Measurements from ENCODE around the gene PPP4R4. TPM values are rescaled to one million over a fixed set of nuclear protein-coding genes. Genes with fewer than 3 reads are reported as not detected.
"Not testable (repeated sequence)": the region's sequence is repeated elsewhere in the genome, so short reads cannot be mapped to it uniquely, and the experiment has no call there.

PPP4R4 gene
- total RNA-seq, 1 donor from 2014 or later = 14.0 TPM

GRCh38 chr14:94293578-94293924 is 119.4 kb downstream of the PPP4R4 start:
- H3K27me3 ChIP-seq (ENCODE audit: control insufficient read depth, insufficient read depth, low read length) = no peaks in the 10 kb centered on the region
- FAIRE-seq (no peak), DNase-seq (ENCODE audit: low read depth) (no peak)
- TF ChIP-seq CTCF (IDR thresholded peaks at IDR 0.05; ENCODE audit: insufficient read depth, low read length, severe bottlenecking) = no peak
- no peaks in the 10 kb centered on the region for H3K36me3 ChIP-seq (ENCODE audit: control insufficient read depth, insufficient read depth, low read length)
- no peak overlapping the region for H3K4me3 ChIP-seq (ENCODE audit: low read depth, low read length)

GRCh38 chr14:94295360-94296180 is 121.4 kb downstream of the PPP4R4 start:
- Histone ChIP-seq H3K27me3 (ENCODE audit: control insufficient read depth, insufficient read depth, low read length) (no peaks in the 10 kb centered on the region), H3K36me3 (ENCODE audit: control insufficient read depth, insufficient read depth, low read length) (no peaks in the 10 kb centered on the region), H3K4me3 (ENCODE audit: low read depth, low read length) (no peak overlapping the region)
- DNase-seq (ENCODE audit: low read depth) = no peak
- FAIRE-seq = peak; percentile 70
- TF ChIP-seq CTCF (IDR thresholded peaks at IDR 0.05; ENCODE audit: insufficient read depth, low read length, severe bottlenecking) = no peak

DNA sequence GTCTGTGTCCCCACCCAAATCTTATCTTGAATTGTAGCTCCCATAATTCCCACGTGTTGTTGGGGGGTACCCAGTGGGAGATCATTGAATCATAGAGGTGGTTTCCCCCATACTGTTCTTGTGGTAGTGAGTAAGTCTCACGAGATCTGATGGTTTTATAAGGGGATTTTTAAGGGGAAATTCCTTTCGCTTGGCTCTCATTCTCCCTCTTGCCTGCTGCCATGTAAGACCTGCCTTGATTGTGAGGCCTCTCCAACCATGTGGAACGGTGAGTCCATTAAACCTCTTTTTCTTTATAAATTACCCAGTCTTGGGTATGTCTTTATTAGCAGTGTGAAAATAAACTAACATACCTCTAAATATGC is 122.0 kb downstream of the PPP4R4 start:
- H3K36me3 ChIP-seq (ENCODE audit: control insufficient read depth, insufficient read depth, low read length); H3K27me3 ChIP-seq (ENCODE audit: control insufficient read depth, insufficient read depth, low read length); H3K4me3 ChIP-seq (ENCODE audit: low read depth, low read length); DNase-seq (ENCODE audit: low read depth); FAIRE-seq: not testable (repeated sequence)

GRCh38 chr14:94298130-94298529 is 124.0 kb downstream of the PPP4R4 start:
- no peak for DNase-seq (ENCODE audit: low read depth)
- FAIRE-seq = no peak
- H3K36me3 ChIP-seq (ENCODE audit: control insufficient read depth, insufficient read depth, low read length) = no peaks in the 10 kb centered on the region
- TF ChIP-seq CTCF (IDR thresholded peaks at IDR 0.05; ENCODE audit: insufficient read depth, low read length, severe bottlenecking) = no peak
- H3K4me3 ChIP-seq (ENCODE audit: low read depth, low read length) = no peak overlapping the region
- H3K27me3 ChIP-seq (ENCODE audit: control insufficient read depth, insufficient read depth, low read length) = no peaks in the 10 kb centered on the region

DNA sequence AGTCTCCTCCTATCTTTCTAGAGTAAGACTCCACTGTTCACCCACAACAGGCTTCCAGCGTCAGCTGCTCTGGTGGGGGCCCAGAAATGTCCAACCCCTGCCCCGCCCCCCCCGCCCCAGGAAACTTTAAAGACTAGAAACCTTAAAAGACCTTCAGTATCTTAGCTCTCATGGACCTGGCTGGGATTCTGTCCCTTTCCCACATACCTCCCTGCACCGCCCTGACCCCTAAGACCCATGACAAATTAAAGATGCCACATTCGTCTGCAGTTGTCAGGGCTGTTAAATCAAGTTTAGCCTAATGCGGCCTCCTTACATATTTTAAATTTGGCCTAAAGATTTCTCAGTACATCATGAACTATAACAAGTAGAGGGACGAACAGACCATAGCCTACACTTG is 129.0 kb downstream of the PPP4R4 start:
- TF ChIP-seq CTCF (IDR thresholded peaks at IDR 0.05; ENCODE audit: insufficient read depth, low read length, severe bottlenecking) = no peak
- no peak for FAIRE-seq
- Histone ChIP-seq H3K36me3 (ENCODE audit: control insufficient read depth, insufficient read depth, low read length) (no peaks in the 10 kb centered on the region), H3K27me3 (ENCODE audit: control insufficient read depth, insufficient read depth, low read length) (no peaks in the 10 kb centered on the region), H3K4me3 (ENCODE audit: low read depth, low read length) (no peak overlapping the region)
- no peak for DNase-seq (ENCODE audit: low read depth)

DNA sequence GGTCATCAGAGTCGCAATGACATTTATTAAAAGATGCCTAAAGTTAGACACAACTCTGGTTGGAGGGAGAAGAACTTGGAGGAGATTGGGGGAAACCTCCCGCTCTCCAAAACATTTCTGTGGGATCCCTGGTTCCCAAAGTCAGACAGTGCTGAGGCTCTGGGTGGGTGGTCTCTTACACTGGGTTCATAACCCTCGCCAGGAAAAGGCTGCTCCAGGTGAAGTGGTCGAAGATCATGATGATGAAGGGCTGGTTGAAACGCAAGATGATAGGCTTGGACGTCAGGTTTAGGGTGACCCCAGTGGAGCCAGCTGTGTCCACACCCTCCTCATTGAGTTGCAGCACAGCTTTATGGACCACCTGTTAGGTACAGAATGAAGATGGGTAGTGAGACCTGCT is 130.1 kb downstream of the PPP4R4 start:
- DNase-seq (ENCODE audit: low read depth) (no peak), FAIRE-seq (no peak)

More for the DNA sequence above, 130.1 kb downstream of the PPP4R4 start:
- Histone ChIP-seq H3K36me3 (ENCODE audit: control insufficient read depth, insufficient read depth, low read length) (no peaks in the 10 kb centered on the region), H3K27me3 (ENCODE audit: control insufficient read depth, insufficient read depth, low read length) (no peaks in the 10 kb centered on the region), H3K4me3 (ENCODE audit: low read depth, low read length) (no peak overlapping the region)
- TF ChIP-seq CTCF (IDR thresholded peaks at IDR 0.05; ENCODE audit: insufficient read depth, low read length, severe bottlenecking) = no peak
